ENCODE results near the gene TNC. TPM values are rescaled to one million over a fixed set of nuclear protein-coding genes. Genes with fewer than 3 reads are reported as not detected.

Gene TNC
- total and polyA plus RNA-seq, 5 donors from 2014 or later, result not detected

DNA sequence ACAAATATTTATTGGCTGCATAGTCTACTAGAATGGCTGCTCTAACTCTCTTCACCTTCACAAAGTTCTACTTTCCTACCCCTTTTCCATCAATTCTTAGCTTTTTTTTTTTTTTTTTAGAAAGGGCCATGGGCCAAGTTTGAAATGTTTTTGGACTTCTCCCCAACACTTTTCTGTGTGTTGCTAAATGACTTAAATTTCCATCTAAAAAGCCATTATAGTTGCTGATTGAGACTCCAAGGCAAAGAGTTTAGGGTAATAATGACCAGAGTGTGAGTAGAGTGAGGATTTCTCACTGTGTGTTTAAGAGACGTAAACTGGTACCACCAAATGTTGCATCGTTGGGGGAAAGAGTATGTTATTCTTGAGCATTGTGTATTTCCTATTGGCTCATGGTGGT, 24.4 kb downstream of the TNC start:
- H3K4me1 ChIP-seq (ENCODE audit: control insufficient read depth, insufficient read depth, low read length, poor library complexity, severe bottlenecking), result no peaks in the 10 kb centered on the region
- no peak for DNase-seq
- peaks cover 16% of the 10 kb centered on the region for H3K27me3 Mint-ChIP-seq
- H3K4me3 Mint-ChIP-seq, result no peak overlapping the region
- H3K27me3 ChIP-seq (ENCODE audit: control insufficient read depth, insufficient read depth, low read length), result peaks cover 12% of the 10 kb centered on the region
- H3K36me3 ChIP-seq (ENCODE audit: control insufficient read depth, insufficient read depth, low read length), result no peaks in the 10 kb centered on the region
- H3K27ac ChIP-seq (ENCODE audit: insufficient read depth, low read length, poor library complexity, severe bottlenecking), result no peak overlapping the region
- H3K36me3 Mint-ChIP-seq, result no peaks in the 10 kb centered on the region
- no peak overlapping the region for H3K27ac Mint-ChIP-seq
- peaks cover 0 to 2% of the 10 kb centered on the region in 2 experiments for H3K9me3 ChIP-seq (ENCODE audit: control insufficient read depth in 2 of 2, low read length in 2 of 2)
- H3K4me1 Mint-ChIP-seq, result no peaks in the 10 kb centered on the region
- no peak for ATAC-seq (ENCODE audit: low read depth in 2 of 2)
- no peak overlapping the region for H3K4me3 ChIP-seq (ENCODE audit: low read depth, low read length)
- H3K9me3 Mint-ChIP-seq, result peaks cover 0 to 3% (median 0%) of the 10 kb centered on the region in 7 donors

DNA sequence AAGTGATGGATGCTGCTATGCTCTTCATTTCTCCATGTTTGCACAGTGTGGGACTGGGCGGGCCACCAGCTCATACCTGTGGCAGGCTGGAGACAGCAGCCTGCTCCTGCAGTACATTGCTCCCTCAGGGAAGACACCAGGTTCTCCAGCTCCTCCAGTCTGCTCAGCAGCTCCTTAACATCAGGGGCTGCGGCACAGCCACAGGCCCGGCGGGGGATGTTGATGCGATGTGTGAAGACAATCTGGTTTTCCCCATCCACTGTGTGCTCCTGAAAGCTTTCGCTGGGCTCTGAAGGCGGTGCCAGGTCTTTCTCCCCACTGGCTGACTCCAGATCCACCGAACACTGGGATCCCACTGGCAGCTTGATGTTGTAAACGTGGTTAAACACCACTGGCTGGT, 27.5 kb downstream of the TNC start:
- Mint-ChIP-seq H3K4me3 (no peak overlapping the region), H3K27ac (no peak overlapping the region), H3K4me1 (no peaks in the 10 kb centered on the region), H3K27me3 (peaks cover 16% of the 10 kb centered on the region), H3K9me3 (peaks cover 0 to 3% (median 0%) of the 10 kb centered on the region in 7 donors), H3K36me3 (no peaks in the 10 kb centered on the region)
- H3K27ac ChIP-seq (ENCODE audit: insufficient read depth, low read length, poor library complexity, severe bottlenecking), result no peak overlapping the region
- ATAC-seq (ENCODE audit: low read depth in 2 of 2), result no peak
- no peak overlapping the region for H3K4me3 ChIP-seq (ENCODE audit: low read depth, low read length)
- peaks cover 0 to 2% of the 10 kb centered on the region in 2 experiments for H3K9me3 ChIP-seq (ENCODE audit: control insufficient read depth in 2 of 2, low read length in 2 of 2)
- DNase-seq, result no peak
- H3K27me3 ChIP-seq (ENCODE audit: control insufficient read depth, insufficient read depth, low read length), result peaks cover 5% of the 10 kb centered on the region
- no peaks in the 10 kb centered on the region for H3K36me3 ChIP-seq (ENCODE audit: control insufficient read depth, insufficient read depth, low read length)
- H3K4me1 ChIP-seq (ENCODE audit: control insufficient read depth, insufficient read depth, low read length, poor library complexity, severe bottlenecking), result no peaks in the 10 kb centered on the region

DNA sequence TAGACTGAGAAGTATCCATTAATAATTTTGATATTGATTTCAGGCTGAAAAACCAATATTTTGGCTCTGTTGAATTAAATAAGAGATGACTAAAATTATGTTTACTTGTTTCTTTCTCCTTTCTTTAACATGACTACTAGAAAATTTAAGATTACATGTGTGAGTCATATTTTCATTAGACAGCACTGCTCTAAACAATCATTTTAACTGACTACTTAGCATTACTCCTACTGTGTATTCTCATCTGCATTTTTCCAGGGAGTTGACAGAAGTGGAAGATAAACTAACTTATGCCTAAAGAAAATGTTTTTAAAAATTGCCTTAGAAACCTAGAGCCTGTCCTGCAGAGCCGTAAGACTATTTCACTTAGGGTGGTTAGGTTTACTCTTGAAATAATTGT, 29.1 kb downstream of the TNC start:
- DNase-seq, result no peak
- ATAC-seq (ENCODE audit: low read depth in 2 of 2), result no peak

GRCh38 chr9:115086886-115087285, 31.1 kb downstream of the TNC start:
- Mint-ChIP-seq H3K4me3 (no peak overlapping the region), H3K9me3 (peaks cover 0 to under 1% (median 0%) of the 10 kb centered on the region in 7 donors)
- H3K36me3 ChIP-seq (ENCODE audit: control insufficient read depth, insufficient read depth, low read length), result no peaks in the 10 kb centered on the region

More for the DNA sequence above, 29.1 kb downstream of the TNC start:
- Mint-ChIP-seq H3K9me3 (peaks cover 0 to 2% (median 0%) of the 10 kb centered on the region in 7 donors), H3K27ac (no peak overlapping the region), H3K36me3 (no peaks in the 10 kb centered on the region), H3K4me3 (no peak overlapping the region), H3K4me1 (no peaks in the 10 kb centered on the region), H3K27me3 (peaks cover 12% of the 10 kb centered on the region)
- Histone ChIP-seq H3K4me1 (ENCODE audit: control insufficient read depth, insufficient read depth, low read length, poor library complexity, severe bottlenecking) (no peaks in the 10 kb centered on the region), H3K9me3 (ENCODE audit: control insufficient read depth in 2 of 2, low read length in 2 of 2) (no peaks in the 10 kb centered on the region), H3K4me3 (ENCODE audit: low read depth, low read length) (no peak overlapping the region), H3K36me3 (ENCODE audit: control insufficient read depth, insufficient read depth, low read length) (no peaks in the 10 kb centered on the region), H3K27ac (ENCODE audit: insufficient read depth, low read length, poor library complexity, severe bottlenecking) (no peak overlapping the region), H3K27me3 (ENCODE audit: control insufficient read depth, insufficient read depth, low read length) (peaks cover 5% of the 10 kb centered on the region)

DNA sequence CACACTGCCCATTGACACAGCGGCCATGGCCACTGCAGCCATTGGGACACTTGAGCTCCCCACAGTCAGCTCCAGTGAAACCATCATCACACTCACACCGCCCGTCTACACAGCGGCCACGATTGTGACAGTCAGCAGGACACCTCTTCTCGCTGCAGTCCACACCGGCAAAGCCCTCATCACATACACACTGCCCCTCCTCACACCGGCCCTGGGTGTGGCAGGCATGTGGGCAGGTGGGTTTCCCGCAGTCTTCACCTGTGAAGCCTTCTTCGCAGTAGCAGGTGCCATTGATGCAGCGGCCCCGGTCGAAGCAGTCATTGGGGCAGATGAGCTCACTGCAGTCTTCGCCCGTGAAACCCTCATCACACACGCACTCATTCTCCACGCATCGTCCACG, 31.5 kb downstream of the TNC start:
- no peaks in the 10 kb centered on the region for H3K4me1 Mint-ChIP-seq
- H3K27ac Mint-ChIP-seq, result no peak overlapping the region
- Histone ChIP-seq H3K27me3 (ENCODE audit: control insufficient read depth, insufficient read depth, low read length) (no peaks in the 10 kb centered on the region), H3K4me3 (ENCODE audit: low read depth, low read length) (no peak overlapping the region), H3K4me1 (ENCODE audit: control insufficient read depth, insufficient read depth, low read length, poor library complexity, severe bottlenecking) (no peaks in the 10 kb centered on the region), H3K27ac (ENCODE audit: insufficient read depth, low read length, poor library complexity, severe bottlenecking) (no peak overlapping the region), H3K9me3 (ENCODE audit: control insufficient read depth in 2 of 2, low read length in 2 of 2) (no peaks in the 10 kb centered on the region), H3K36me3 (ENCODE audit: control insufficient read depth, insufficient read depth, low read length) (no peaks in the 10 kb centered on the region)
- H3K27me3 Mint-ChIP-seq, result no peaks in the 10 kb centered on the region
- no peak for DNase-seq
- no peak for ATAC-seq (ENCODE audit: low read depth in 2 of 2)
- no peaks in the 10 kb centered on the region for H3K9me3 Mint-ChIP-seq
- no peaks in the 10 kb centered on the region for H3K36me3 Mint-ChIP-seq
- no peak overlapping the region for H3K4me3 Mint-ChIP-seq

More at GRCh38 chr9:115086886-115087285, 31.1 kb downstream of the TNC start:
- H3K4me1 ChIP-seq (ENCODE audit: control insufficient read depth, insufficient read depth, low read length, poor library complexity, severe bottlenecking), result no peaks in the 10 kb centered on the region
- ATAC-seq (ENCODE audit: low read depth in 2 of 2) (no peak), DNase-seq (no peak)
- H3K4me1 Mint-ChIP-seq, result no peaks in the 10 kb centered on the region
- peaks cover 2% of the 10 kb centered on the region for H3K27me3 Mint-ChIP-seq
- no peaks in the 10 kb centered on the region for H3K9me3 ChIP-seq (ENCODE audit: control insufficient read depth in 2 of 2, low read length in 2 of 2)
- no peak overlapping the region for H3K4me3 ChIP-seq (ENCODE audit: low read depth, low read length)
- no peaks in the 10 kb centered on the region for H3K36me3 Mint-ChIP-seq
- H3K27me3 ChIP-seq (ENCODE audit: control insufficient read depth, insufficient read depth, low read length), result no peaks in the 10 kb centered on the region
- H3K27ac Mint-ChIP-seq, result no peak overlapping the region
- no peak overlapping the region for H3K27ac ChIP-seq (ENCODE audit: insufficient read depth, low read length, poor library complexity, severe bottlenecking)

GRCh38 chr9:115085773-115086377, 32.1 kb downstream of the TNC start:
- H3K4me3 Mint-ChIP-seq, result no peak overlapping the region
- no peaks in the 10 kb centered on the region for H3K4me1 Mint-ChIP-seq
- DNase-seq (no peak), ATAC-seq (ENCODE audit: low read depth in 2 of 2) (no peak)
- no peak overlapping the region for H3K27ac Mint-ChIP-seq
- Histone ChIP-seq H3K9me3 (ENCODE audit: control insufficient read depth in 2 of 2, low read length in 2 of 2) (no peaks in the 10 kb centered on the region), H3K27me3 (ENCODE audit: control insufficient read depth, insufficient read depth, low read length) (no peaks in the 10 kb centered on the region), H3K36me3 (ENCODE audit: control insufficient read depth, insufficient read depth, low read length) (no peaks in the 10 kb centered on the region), H3K4me1 (ENCODE audit: control insufficient read depth, insufficient read depth, low read length, poor library complexity, severe bottlenecking) (no peaks in the 10 kb centered on the region), H3K4me3 (ENCODE audit: low read depth, low read length) (no peak overlapping the region), H3K27ac (ENCODE audit: insufficient read depth, low read length, poor library complexity, severe bottlenecking) (no peak overlapping the region)
- no peaks in the 10 kb centered on the region for H3K36me3 Mint-ChIP-seq
- H3K9me3 Mint-ChIP-seq, result no peaks in the 10 kb centered on the region
- no peaks in the 10 kb centered on the region for H3K27me3 Mint-ChIP-seq

DNA sequence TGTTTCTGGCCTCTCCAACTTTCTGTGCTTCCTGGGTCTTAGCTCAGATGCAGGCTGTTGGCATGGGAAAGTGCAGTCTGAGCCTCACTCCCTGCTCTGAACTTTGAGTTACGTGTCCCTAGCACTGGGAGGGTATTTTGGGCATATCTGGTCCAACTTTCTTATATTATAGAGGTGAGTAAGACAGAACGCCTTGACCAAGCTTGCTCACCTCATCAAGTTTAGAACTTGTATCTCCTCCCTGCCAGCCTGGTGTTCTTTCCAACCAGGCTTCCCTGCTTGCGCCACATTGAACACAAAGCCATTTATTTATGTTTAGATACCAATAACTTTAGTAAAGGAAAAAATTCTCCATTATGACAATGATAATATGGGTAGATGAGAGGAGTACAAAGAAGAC, 33.2 kb downstream of the TNC start:
- no peaks in the 10 kb centered on the region for H3K36me3 ChIP-seq (ENCODE audit: control insufficient read depth, insufficient read depth, low read length)
- no peak overlapping the region for H3K27ac Mint-ChIP-seq
- H3K4me1 ChIP-seq (ENCODE audit: control insufficient read depth, insufficient read depth, low read length, poor library complexity, severe bottlenecking), result no peaks in the 10 kb centered on the region
- H3K27ac ChIP-seq (ENCODE audit: insufficient read depth, low read length, poor library complexity, severe bottlenecking), result no peak overlapping the region
- no peaks in the 10 kb centered on the region for H3K4me1 Mint-ChIP-seq
- H3K9me3 ChIP-seq (ENCODE audit: control insufficient read depth in 2 of 2, low read length in 2 of 2), result no peaks in the 10 kb centered on the region
- DNase-seq, result no peak
- no peak overlapping the region for H3K4me3 ChIP-seq (ENCODE audit: low read depth, low read length)
- ATAC-seq (ENCODE audit: low read depth in 2 of 2), result no peak
- H3K4me3 Mint-ChIP-seq, result no peak overlapping the region
- H3K27me3 ChIP-seq (ENCODE audit: control insufficient read depth, insufficient read depth, low read length), result no peaks in the 10 kb centered on the region
- no peaks in the 10 kb centered on the region for H3K9me3 Mint-ChIP-seq
- no peaks in the 10 kb centered on the region for H3K27me3 Mint-ChIP-seq
- no peaks in the 10 kb centered on the region for H3K36me3 Mint-ChIP-seq

DNA sequence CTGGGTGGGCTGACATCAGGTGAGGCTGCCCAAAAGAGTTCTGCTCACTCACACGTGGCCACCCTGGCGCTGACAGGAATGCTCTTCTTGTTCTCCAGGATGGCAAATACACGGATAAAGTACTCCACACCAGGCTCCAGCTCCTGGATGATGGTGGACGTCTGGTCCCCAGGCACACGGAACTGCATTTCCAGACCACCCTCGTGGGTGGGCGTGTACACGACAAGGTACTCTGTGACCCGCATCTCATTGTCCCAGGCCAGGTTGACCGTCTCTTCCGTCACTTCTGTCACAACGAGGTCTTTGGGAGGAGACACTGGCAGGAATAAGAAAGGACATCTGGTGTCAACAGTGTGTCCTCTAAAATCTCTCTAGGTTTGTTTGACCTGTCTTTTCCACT, 33.8 kb downstream of the TNC start:
- no peaks in the 10 kb centered on the region for H3K4me1 ChIP-seq (ENCODE audit: control insufficient read depth, insufficient read depth, low read length, poor library complexity, severe bottlenecking)
- Mint-ChIP-seq H3K27me3 (peaks cover under 1% of the 10 kb centered on the region), H3K36me3 (no peaks in the 10 kb centered on the region), H3K4me1 (no peaks in the 10 kb centered on the region), H3K9me3 (no peaks in the 10 kb centered on the region), H3K27ac (no peak overlapping the region), H3K4me3 (no peak overlapping the region)
- ATAC-seq (ENCODE audit: low read depth in 2 of 2) (no peak), DNase-seq (no peak)
- no peak overlapping the region for H3K4me3 ChIP-seq (ENCODE audit: low read depth, low read length)
- H3K36me3 ChIP-seq (ENCODE audit: control insufficient read depth, insufficient read depth, low read length), result no peaks in the 10 kb centered on the region
- H3K9me3 ChIP-seq (ENCODE audit: control insufficient read depth in 2 of 2, low read length in 2 of 2), result no peaks in the 10 kb centered on the region
- H3K27ac ChIP-seq (ENCODE audit: insufficient read depth, low read length, poor library complexity, severe bottlenecking), result no peak overlapping the region
- no peaks in the 10 kb centered on the region for H3K27me3 ChIP-seq (ENCODE audit: control insufficient read depth, insufficient read depth, low read length)

Data from CD4-positive, CD25-positive, alpha-beta regulatory T cell (primary cell).